GM21367 (cell line): ENCODE measurements around the gene SOCS4.
A peak's percentile ranks its signal among the peaks of the same experiment; 100 is the strongest.
"Not testable (repeated sequence)": the region's sequence is repeated elsewhere in the genome, so short reads cannot be mapped to it uniquely, and the experiment has no call there.

ENCODE experiments used
- ATAC-seq: cut with Tn5 transposase; IDR thresholded peaks from one replicate; pipeline ENCODE4 v1.9.1; 2021; ENCODE audit not compliant: unreplicated experiment

Gene SOCS4, protein sequence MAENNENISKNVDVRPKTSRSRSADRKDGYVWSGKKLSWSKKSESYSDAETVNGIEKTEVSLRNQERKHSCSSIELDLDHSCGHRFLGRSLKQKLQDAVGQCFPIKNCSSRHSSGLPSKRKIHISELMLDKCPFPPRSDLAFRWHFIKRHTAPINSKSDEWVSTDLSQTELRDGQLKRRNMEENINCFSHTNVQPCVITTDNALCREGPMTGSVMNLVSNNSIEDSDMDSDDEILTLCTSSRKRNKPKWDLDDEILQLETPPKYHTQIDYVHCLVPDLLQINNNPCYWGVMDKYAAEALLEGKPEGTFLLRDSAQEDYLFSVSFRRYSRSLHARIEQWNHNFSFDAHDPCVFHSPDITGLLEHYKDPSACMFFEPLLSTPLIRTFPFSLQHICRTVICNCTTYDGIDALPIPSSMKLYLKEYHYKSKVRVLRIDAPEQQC

DNA sequence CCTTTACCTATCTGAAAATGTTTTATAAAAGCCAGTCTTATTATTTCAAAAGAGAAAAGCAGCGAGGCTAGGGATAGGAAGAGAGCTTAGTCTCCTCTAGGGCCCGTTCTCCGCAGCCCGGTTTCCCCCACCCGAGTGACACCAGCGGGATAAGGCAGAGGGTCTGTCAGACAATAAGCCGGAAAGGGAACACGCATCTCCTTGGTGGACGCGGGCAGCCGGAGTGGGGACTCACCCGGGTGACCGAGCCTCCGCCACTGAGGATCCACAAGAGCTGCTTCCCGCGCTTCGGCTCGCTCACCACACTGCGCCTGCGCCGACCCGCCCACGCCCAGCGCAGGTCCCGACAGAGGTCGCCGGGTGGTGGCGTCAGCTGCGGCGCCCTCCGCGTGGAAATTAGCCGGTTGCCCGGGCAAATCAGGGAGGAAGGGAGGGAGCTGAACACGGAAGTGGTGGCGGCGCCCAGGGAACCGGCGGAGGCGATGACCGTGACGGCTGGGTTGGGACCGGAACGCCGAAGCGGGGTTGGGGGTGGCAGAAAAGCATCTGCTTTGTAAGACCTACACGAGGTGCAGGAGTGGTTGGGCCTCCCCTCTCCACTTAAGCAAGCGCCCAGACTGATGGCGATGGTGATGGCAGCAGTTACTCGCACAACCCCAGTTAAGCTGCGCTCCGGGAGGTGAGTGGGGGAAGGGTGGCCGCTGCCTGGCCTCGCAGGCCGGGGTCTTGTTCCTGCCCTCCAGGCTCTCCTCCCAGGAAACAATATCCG lies at the start of gene SOCS4, which contains the start of gene WDHD1:
Gene SOCS4, plus strand, starts transcription at position 444 of the 769 bp plus-strand sequence. CDS start 15,806 bp downstream, outside the sequence.
Gene WDHD1, minus strand, starts transcription at position 307 of the 769 bp plus-strand sequence. CDS start 312 bp downstream, outside the sequence.
- ATAC-seq, result peak; percentile 88

DNA sequence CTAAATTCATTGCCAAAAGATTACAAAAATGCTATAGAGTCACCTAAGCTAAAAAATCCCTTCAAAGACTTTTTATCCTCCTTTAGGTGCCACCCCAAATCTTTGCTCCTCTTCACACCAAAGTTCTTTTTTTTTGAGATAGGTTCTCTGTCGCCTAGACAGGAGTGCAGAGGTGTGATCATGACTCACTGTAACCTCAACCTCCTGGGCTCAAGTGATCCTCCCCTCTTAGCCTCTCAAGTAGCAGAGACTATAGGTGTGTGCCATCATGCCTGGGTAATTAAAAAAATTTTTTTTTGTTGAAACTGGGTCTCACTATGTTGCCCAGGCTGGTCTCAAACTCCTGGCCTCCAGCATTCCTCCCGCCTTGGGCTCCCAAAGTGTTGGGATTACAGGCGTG lies 48.0 kb upstream of the SOCS4 start:
- no peak for ATAC-seq

DNA sequence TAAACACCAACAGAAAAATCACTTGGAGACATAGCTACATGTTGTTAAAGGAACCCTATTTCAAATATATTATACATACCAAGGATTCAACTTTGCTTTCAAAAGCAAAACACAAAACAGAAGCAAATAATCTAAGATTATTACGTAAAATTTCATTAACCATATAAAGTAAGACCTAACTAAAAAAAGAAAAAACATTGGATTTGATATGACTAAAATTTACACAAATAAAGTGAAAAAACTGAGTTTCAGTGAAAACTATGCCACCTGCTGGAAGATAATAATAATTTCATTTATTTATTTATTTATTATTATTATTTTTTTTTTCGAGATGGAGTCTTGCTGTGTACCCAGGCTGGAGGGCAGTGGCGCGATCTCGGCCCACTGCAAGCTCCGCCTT lies 45.3 kb upstream of the SOCS4 start:
- no peak for ATAC-seq

DNA sequence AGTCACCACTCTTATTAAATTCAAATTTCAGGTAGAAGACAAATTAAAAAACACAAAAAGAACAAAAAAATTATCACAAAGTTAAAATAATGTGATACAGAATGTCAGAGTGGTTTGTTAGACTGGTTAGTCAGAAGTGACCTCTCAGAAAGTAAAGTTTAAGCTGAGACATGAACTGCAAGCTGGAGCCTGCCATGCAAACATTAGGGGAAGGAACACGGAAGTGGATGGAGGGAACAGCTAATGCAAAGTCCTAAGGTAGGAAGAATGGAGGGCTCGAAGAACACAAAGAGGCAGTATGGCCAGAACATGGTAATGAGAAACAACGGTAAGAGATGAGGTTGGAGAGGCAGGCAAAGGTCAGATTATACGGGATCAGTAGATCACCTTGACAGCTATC lies 41.9 kb upstream of the SOCS4 start:
- no peak for ATAC-seq

DNA sequence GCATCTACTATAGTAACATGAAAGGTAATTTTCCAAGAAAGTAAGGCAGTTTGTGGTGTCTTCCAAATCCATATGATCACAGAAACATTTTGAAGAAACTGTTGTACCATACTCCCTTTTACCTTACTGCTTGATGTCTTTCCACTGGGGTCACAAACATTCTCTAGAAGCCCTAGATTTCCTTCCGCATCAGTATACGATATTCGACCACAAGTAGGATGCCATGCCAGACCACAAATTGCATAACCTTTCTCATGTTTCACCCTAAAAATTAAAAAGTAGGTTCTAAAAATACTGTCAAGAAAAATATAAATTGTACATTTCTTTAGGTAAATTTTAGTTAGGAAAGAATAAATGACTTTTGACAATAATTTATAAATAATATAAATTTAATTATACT lies 26.7 kb upstream of the SOCS4 start:
- ATAC-seq, result no peak

DNA sequence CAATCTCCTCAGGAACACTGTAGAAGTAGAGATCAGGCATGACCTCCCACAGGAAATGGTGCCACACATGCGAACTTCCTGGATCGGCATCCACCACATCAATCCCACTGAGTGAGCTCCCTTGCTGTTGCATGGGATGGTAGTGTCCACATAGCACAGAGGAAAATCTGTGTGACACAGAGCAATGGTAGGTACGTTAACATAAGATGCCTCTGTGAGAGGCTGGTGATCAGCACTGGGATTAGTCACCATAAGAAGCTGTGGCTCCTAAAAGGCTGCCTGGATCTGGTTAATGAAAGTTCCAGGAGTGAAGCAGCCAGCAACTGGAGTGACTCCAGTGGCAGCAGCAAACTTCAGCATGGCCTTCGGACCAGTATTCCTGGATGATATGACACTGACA lies 22.0 kb upstream of the SOCS4 start:
- no peak for ATAC-seq

DNA sequence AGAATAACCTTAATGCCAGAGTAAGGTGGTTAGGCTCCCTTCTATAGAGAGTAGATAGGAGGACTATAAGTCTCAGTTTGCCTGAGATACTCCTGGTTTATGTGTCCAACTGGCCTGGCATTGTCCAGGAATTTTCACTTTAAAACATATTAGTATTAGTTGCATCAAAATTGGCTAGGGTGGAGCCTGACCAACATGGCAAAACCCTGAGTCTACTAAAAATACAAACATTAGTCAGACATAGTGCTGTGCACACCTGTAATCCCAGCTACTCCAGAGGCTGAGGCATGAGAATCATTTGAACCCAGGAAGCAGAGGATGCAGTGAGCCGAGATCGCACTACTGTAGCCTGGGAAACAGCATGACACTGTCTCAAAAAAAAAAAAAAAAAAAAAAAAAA lies 12.0 kb upstream of the SOCS4 start:
- no peak for ATAC-seq

DNA sequence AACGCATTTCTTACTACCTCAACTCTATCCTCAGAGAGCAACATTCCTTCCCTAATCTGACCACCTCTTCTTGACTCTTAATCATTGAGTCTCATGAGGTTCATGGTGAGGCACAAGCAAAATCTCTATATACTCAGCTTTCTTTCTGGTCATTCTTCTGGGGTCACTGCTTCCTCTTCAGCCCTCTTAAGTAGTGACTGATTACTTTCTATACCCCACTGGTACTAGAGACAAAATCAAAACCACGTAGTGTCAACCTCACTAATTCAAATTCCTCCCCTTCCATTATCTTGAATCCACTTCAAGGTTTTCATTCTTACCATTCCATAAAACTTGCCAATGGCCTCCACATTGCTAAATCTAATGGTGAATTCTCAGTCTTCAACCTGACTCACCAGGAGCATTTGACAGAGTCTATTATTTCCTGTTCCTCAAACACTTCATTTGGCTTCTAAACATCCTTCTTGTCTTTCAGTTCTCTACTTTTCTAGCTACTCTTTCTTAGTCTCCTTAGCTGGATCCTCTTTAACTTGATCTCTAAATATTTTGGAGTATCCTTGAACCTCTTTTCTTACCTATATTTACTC lies 7.0 kb upstream of the SOCS4 start:
- ATAC-seq, result no peak

DNA sequence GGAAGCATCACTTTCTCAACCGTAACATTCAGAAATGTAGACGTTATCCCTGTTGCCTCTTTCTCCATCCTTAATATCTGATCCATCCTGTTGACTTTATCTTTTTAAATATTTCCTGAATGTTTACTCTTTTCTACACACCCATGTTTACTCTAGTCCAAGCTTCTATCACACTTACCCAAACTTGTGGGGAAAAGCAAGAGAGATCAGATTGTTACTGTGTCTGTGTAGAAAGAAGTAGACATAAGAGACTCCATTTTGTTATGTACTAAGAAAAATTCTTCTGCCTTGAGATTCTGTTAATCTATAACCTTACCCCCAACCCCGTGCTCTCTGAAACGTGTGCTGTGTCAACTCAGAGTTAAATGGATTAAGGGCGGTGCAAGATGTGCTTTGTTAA lies 2.7 kb upstream of the SOCS4 start:
- not testable (repeated sequence) for ATAC-seq

DNA sequence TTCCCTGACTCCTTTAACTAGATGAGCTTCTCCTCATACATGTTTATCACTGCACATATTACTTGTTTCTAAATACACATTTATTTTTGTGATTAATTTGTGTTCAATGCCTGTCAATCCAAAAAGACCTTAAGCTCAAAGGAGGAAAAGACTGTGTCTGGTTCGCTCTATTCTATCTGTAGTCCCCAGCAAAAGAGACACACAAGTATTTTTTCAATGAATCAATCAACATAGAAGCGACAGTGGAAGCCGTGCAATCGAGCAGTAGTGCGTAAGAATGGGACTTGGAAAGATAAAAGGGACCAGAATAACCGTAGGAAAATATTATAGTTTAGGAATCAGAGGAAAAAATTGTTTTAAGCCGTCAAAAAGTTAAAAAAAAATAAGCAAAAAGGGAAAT lies 1.1 kb upstream of the SOCS4 start:
- ATAC-seq, result no peak

DNA sequence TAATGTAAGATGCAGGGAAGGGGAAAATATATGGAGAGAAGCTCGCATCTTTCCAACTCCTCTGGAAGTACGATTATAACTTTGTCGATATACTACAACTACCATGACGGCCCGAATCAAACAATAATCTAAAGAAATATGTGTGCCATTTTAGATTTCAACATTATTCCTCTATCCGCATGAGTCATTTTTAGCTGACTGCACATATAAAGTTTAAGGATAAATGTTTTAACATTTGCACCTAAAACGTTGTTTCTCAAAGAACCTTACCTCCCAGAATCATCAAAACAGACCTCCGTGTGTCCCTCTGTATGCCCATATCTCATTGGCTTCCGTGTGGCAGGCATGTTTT lies 619 bp upstream of the SOCS4 start:
- no peak for ATAC-seq

DNA sequence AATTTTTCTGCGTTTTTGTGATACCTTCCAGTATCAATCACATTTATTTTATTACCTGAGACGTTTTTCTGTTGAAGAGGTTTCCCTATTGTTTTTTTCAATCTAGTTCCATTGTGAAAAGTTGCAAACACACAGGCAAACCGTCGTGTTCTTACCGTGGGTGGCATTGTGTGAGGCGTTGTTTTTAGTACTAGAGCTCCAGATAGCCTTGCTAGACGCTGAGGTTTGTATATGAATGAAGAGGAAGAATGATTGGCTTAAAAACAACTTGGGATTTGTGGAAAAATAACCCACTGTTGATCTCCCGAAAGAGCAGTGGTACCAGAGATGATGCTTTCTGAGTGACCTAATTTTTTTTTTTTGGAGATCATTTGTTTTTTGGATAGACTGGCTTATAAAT lies 1.0 kb downstream of the SOCS4 start:
- ATAC-seq, result no peak

DNA sequence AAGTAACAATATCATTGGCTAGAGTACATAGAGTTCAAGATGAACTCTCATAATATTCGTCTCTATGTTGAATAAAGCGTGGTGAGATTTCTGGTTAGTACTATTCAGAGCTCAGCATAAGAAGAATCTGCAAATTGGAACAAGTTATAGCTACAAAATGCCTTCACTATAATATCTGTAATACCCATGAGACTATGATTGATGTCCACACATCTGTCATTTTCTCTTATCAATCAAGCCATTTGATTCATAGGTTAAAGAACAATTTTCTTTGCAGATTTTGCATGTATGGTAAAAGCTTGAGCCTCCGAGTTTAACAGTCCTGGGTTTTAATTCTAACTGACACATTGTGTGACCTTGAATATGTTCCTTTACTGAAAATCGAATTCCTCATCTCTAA lies 1.4 kb downstream of the SOCS4 start:
- ATAC-seq, result no peak

DNA sequence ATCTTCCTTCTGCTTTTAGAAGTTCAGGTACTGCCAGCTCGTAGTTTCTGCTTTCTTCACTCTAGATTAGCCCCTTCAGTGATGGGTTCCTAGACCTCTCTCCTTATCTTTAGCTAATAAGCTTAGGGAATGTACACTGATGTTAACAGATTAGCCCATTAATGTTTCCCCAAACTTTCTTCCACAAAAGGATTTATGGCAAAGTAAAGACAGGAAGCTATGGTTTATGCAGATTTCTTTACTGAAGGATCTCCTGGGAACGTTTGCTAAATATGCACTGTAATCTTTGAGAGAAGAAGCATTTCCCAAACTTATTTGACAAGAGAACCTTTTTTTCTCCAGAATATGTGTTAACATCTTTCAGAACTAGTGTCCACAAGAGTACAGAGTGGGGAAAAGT lies 4.2 kb downstream of the SOCS4 start:
- ATAC-seq, result no peak

DNA sequence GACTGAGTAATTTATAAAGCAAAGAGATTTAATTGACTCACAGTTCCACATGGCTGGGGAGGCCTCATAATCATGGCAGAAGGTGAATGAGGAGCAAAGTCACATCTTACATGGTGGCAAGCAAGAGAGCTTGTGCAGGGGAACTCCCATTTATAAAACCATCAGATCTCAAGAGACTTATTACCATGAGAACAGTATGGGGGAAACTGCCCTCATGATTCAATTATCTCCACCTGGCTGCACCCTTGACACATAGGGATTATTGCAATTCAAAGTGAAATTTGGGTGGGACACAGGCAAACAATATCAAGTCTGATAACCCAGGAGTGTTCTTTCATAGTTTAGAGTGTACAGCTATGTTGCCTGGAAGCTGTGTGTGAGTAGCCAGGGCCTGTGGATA lies 11.0 kb downstream of the SOCS4 start:
- not testable (repeated sequence) for ATAC-seq

DNA sequence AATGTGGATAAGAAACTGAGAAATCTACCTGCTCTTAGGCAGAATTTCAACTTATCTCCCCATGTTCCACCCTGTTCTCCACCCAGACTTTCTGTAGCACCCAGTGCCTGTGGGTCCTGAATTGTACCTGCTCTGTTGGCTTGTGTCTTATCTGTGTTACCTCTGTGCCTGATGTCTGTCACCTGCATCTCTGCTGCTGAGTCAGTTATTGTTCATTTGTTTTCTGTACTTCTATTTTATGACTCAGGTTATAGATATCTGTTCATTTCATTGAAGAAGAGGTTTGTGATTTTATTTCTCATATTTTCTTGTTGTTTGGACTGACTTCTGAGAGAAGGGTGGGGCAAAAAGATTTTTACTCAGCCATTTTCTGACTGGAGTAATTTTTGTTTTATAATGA lies 11.7 kb downstream of the SOCS4 start:
- ATAC-seq, result no peak

DNA sequence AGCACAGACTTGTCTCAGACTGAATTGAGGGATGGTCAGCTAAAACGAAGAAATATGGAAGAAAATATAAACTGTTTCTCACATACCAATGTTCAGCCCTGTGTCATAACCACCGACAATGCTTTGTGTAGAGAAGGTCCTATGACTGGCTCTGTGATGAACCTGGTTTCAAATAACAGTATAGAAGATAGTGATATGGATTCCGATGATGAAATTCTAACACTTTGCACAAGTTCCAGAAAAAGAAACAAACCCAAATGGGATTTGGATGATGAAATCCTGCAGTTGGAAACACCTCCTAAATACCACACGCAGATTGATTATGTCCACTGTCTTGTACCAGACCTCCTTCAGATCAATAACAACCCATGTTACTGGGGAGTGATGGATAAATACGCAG lies 16.5 kb downstream of the SOCS4 start:
- no peak for ATAC-seq

DNA sequence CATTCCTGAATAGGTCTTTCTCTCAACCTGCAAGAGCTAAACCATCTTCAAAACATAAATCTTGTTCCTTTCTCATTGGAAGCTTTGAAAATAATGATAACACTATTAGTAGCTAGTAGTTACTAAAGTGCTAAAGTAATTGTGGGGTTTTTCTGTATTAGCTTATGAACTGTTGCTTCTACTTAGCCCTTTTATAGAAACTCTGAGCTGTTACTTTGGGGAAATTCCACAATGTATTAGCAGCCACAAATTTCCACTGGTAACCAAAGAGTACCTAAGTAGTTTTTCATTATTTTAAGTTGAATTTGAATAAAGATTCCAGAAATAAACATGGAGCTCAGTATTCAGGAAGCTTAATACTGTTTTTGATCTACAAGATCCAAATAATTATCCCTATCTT lies 18.1 kb downstream of the SOCS4 start:
- ATAC-seq, result no peak

DNA sequence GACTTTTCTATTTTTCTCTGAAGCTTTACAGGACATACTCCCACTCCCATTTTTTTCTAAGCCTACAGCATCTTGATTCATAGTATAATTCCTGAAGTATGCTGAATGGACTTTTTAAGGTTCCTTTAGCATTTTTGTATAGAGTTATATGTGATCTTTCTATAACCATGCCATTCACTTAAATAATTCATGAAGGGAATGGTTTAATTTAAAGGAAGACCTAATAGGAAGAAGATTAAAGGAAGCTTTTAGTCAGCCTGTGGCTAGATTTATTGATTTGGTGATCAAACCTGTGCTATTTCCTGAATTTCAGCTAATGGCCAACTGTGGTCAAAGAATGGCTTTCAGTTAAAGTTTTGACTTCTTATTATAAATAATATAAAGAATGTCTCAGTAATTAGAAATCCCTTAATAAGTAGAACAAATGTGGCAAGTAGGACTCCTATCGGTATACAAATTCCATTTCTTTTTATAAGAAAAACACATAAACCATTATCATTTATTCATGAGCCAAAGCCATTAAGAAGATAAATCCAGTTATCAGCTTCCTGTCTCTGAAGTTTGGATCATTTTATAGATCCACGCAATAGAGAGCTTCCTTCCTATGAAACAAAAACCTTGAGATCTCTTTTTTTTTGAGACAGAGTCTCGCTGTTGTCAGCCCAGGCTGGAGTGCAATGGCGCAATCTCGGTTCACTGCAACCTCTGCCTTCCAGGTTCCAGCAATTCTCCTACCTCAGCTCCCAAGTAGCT lies 20.4 kb downstream of the SOCS4 start:
- ATAC-seq, result no peak

DNA sequence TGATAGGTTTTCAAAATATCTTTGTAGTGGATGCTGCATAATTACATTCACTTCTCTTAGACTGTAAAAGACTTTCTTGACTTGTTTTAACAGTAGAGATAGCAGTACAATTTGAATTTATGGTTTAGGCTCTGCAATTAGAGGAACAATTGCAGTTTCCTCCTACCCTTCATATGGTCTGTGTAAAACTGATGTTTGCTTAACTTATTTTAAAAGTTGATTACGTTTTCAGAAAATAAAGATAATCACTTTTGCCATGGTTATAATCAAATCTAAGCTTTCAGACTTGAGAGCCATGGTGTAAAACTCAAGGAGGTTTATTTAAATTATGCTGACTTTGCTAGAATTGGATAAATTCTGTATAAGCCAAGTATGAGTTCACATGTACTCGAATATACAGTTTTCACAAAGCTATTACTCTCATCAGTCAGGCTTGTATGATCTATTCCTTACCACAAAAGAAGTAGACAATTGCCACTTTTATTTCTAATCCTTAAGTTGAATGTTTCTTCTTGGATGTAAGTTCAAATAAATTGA lies 21.9 kb downstream of the SOCS4 start:
- ATAC-seq, result no peak

DNA sequence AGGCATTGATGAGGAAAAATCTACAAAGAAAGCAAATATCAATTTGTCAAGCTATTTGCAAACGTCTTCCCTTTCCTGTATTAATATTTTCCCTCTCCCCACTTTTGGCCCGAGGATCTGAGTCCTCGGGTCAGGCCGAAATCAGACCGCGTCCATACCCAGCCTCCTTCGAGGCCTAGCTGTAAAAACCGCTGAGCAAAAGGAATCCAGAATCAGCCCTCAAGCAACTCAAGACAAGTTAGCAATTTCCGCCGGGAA lies 24.1 kb downstream of the SOCS4 start:
- ATAC-seq, result no peak
